OCI-LY3 (cell line): ENCODE data around the gene PKP4.

Experiments used
- CTCF ChIP-seq: fragments of 200-600, 300-600 bp; sonication (generic); IDR thresholded peaks from 2 replicates; pipeline ENCODE4 v1.5.1; 2014; ENCODE audit warnings: antibody characterized with exemption, low read length, low read depth
- EZH2phosphoT487 ChIP-seq: fragments of 200-600 bp; shearing (Covaris generic); IDR thresholded peaks from 2 replicates; pipeline ENCODE4 v1.6.1; 2018; ENCODE audit warnings: antibody characterized with exemption, mixed run types, low read depth

GRCh38 chr2:158582670-158583069 is 125.9 kb downstream of the PKP4 start:
- TF ChIP-seq CTCF, result no peak
- no peak for TF ChIP-seq EZH2phosphoT487
